Stimulated activated CD4-positive, alpha-beta T cell treated with anti-CD3 and anti-CD28 coated beads, Interleukin-4, amount 100 ng/mL, for 4 hours (primary cell): ENCODE results near the gene COX7A2.

Source experiments
- DNase-seq, 2 experiments: peaks; one replicate each; pipeline ENCODE4 v3.0.0-alpha.2; 2020

Gene COX7A2

GRCh38 chr6:75268121-75268987 is 24.8 kb upstream of the COX7A2 start:
- peak in 1 of 2 experiments; percentile 4 for DNase-seq

DNA sequence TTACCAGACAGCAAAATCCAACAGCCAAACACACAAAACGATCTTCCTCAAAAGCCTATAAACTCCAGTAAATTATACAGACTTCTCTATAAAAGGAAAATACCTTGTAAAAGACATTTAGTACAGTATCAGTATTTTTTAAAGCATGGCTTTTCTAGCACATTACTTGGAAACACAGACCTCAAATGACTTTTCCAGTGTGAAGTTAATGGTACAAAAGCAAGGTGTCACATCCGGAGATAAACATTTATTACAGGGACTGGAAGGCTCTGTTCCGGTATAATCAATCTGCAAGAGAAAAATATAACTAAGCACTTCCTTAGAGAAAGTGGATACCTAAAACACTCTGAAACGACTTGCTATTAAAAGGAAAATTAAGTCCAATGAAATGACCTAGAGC is 23.9 kb upstream of the COX7A2 start:
- DNase-seq = no peak

DNA sequence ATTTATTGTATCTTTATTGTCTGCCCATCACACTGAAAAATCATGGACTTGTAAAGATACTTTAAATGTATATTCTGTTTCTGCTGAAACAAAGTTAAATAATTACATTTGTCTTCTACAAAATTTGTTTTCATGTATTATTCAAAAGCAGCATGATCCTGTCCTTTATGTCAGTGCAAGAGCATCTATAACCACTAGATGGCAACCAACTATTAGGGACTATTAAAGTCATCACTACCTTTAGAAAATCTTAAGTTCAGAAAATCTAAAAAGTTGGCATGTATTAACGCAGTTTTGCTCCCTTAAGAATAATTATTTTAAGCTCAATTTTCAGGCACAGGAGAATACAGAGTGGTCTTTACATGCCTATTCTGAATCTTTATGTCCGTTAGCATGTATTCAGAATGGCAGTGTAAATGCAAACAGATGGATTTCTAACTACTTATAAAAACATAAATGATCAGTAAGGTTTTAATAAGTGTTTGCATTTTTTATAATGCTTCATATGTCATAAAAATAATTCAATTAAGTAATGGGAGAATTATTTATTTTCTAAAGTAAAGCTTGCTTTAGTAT is 23.2 kb upstream of the COX7A2 start:
- DNase-seq = no peak

- DNase-seq = no peak
Observed at GRCh38 chr6:75263401-75263750, 19.8 kb upstream of the COX7A2 start.

DNA sequence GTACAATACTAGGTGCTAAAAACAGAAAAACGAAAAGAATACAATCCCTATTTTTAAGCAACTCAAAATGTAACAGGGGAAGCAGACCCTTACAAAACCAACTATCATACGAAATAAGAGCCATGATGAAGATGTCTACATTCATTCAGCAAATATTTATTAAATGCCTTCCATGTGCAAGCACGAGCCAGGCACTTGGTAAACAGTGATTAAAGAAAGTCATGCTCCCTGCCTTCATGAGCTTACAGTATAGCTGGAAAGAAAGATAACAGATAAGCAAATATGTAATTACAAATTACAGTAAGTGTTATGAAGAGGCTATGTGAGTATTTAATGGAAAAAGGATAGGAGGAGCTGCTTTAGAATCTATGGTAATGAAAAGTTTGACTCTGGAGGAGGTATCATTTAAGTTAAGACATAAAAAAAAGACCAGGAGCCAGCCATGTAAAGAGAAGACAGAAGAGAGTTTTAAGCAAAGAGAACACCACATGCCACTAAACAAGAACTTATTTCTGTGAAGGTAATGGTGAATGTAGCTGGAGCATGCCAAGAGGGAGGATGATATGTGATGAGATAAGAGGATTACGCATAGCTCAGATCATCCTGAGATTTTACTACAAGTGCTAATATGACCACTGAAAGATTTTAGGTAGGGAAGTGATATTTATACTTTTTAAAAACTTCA is 19.3 kb upstream of the COX7A2 start:
- DNase-seq = no peak

DNA sequence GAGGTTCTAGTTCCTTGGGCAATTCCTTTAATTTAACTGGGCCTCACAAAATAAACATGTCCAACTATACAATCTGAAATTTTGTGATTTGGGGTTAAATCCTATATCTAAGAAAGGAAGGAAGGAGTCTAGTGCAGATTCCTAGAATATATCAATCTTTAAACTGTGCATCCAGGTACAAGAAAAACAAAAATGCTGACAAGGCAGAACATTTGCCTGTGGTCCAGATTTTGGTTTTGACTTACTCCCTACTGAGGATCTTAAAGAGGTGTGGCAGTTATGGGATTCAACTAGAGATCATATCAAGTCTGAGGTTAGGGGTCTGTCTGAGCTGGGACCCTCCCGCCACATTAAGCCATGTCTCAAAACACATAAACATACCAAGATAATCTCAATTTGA is 17.7 kb upstream of the COX7A2 start:
- no peak for DNase-seq

DNA sequence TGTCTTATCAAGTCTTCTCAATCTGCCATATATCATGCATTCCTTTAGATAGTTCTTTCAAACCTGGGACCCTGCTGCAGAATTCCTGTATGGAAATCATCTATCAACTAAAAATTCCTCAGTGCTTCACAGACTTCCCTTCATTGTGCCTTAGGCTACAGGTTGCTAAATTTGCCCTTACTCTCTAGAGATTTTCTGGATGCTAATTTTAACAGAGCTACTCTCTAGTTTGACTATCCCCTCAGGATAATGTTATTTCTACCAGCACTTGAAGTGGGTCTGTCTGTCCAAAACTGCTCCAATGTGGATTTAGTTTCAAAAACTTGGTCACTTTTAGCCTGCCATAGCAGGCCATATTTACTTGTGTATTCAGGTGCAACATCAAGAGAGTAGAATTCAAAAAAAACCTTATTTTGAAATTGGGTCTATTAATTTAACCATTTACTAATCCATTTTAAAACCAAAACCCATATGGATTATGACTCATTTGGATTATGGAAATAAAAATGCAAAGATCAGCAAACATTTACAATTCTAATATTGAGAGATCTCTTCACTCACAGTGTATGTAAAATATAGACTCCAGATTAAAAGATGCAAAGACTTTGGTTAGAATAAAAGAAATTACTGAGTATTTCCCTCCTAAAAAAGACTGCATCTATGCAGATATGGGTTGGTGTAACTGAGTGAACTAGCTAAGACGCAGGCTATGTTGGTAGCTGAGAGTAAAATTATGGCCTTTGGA is 13.9 kb upstream of the COX7A2 start:
- DNase-seq = no peak

DNA sequence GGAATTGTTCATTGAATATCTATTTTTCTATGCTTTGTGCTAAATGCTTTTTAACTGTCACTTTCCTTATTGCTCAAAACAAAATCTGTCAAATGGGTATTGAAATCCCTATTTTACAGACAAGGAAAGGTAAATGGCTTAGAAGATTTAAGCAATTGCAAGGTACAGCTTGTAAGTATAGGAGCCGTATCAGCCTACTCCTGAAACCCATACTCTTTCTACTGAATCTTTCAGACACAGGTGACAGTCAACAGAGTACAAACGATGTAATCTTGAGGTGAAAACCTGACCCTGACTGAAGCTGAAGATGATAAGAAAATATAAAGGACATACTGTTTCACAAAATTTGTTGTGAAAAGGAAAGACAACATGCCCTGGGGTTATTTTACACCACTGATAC is 7.0 kb upstream of the COX7A2 start:
- DNase-seq = no peak

DNA sequence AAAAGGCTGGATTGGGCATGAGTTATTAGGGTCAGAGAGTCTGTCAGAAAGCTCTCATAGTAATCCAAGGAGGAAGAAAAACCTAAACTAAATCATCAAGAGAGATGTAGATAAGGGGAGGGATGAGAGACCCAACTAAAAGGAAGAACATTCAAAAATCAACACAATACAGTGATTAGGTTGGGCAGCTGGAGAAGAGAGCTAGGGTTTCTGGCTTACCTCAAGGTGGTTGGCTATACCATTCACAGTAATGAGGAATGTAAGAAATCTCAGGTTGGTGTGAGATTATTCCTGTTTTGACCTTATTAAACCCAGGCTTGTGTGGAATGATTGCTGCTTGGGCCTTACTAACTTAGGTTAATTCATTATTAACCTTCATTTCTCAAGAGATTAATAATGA is 6.2 kb upstream of the COX7A2 start:
- no peak for DNase-seq

GRCh38 chr6:75246386-75246785 is 2.8 kb upstream of the COX7A2 start:
- no peak for DNase-seq

GRCh38 chr6:75244063-75244584 is 523 bp upstream of the COX7A2 start:
- DNase-seq = no peak

DNA sequence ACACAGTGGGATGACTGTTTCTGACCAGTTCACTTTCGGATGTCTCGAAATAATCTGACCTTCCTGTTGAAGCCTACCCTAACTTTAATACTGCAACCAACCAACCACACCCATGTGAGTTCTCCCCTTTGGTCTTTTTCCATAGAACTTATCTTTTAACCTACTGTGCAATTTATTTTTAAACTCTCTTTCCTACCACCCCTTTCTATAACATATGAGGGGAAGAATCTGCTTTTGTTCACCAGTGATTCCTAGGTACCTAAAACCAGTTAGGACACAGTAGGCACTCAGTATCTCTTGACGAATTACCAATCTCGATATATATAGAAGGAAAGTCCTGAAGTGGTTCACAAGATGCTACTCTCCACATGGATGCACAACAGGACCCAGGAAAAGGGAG is 7.0 kb downstream of the COX7A2 start:
- no peak for DNase-seq

- DNase-seq = no peak
Observed at GRCh38 chr6:75235271-75235670, 8.3 kb downstream of the COX7A2 start.

GRCh38 chr6:75234126-75234865 is 9.3 kb downstream of the COX7A2 start:
- no peak for DNase-seq

- no peak for DNase-seq
Observed at GRCh38 chr6:75233092-75233615, 10.4 kb downstream of the COX7A2 start.

GRCh38 chr6:75230484-75231325 is 12.9 kb downstream of the COX7A2 start:
- no peak for DNase-seq

DNA sequence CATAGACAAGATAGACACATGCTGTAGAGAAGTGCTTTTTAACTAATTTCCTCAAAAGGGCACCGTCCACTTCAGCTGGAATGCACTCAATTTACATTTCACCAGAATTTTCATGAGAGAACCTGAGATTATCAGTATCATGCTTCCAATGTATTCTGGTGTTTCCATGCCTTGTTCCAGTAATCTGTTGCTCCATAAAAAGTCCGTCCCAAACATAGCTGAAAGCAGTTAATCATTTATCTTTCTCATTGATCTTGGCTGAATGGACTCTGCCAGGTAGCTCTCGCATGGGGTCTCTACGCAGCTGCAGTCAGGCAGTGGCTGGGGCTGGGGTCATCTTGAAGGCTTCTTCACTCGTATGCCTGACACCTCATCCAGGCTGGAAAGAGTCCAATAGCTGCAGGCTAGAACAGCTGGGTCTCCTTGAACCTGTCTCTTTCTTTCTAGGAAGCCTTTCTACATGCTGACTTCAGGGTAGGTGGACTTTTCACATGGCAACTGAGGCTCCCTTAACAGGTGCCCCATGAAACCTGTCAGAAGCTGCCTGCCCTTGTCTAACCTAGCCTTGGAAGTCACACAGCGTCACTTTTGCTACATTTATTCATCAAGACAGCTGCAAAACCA is 19.2 kb downstream of the COX7A2 start:
- no peak for DNase-seq

DNA sequence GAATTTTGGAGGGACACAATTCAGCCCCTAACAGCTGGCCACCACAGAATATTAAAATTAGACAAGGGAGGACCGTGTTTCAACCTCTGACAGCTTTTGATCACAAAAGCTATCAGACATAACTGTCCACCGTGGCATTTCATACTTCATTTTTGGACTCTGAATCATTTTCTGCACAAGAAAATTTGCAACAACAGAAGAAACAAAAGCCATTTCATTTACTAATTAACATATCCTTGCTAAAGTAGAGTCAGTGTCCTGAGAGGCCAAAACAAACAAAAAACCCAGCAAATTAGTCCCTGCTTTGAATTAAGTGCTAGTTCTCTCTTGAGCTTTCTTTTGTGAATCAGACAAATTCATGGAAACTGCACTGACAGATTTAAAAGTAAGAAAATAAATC is 20.2 kb downstream of the COX7A2 start:
- DNase-seq = no peak

- DNase-seq = no peak
Observed at GRCh38 chr6:75222261-75222660, 21.3 kb downstream of the COX7A2 start.

DNA sequence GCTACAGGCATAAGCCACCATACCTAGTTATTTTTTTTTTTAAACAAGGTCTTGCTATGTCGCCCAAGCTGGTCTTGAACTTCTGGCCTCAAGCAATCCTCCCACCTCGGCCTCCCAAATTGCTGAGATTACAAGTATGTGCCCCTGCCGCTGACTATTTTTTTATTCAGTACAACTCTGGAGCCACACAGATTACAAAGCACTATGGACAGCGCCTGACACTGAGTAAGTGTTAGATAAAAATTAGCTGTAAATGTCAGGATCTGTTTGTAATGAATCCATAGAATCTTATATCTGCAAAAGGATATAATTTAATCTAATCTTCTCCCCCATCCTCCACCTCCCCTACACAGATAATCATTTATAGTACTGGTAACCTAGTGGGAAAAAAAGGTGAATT is 22.5 kb downstream of the COX7A2 start:
- no peak for DNase-seq

- DNase-seq = no peak
Observed at GRCh38 chr6:75220357-75220756, 23.2 kb downstream of the COX7A2 start.
